H1 (cell line): ENCODE results near the gene MMEL1.

ENCODE experiments used
- ASH2L ChIP-seq: fragments of 200-600, 300-600 bp; sonication (generic); IDR thresholded peaks from one replicate; pipeline ENCODE4 v1.7.1; 2017; ENCODE audit warnings: low read length
- CEBPB ChIP-seq: IDR thresholded peaks from 2 replicates; pipeline ENCODE4 v1.6.1; 2012; ENCODE audit warnings: low read depth, low read length
- CHD1 ChIP-seq: IDR thresholded peaks from 2 replicates; pipeline ENCODE4 v1.6.1; 2012; ENCODE audit warnings: low read depth, low read length, improper control_type of control experiment
- CHD2 ChIP-seq: IDR thresholded peaks from 2 replicates; pipeline ENCODE4 v1.6.1; 2012; ENCODE audit warnings: low read length, improper control_type of control experiment
- CTBP2 ChIP-seq: IDR thresholded peaks from 2 replicates; pipeline ENCODE4 v1.7.0; 2011; ENCODE audit warnings: borderline replicate concordance, mild to moderate bottlenecking, moderate library complexity, mixed read lengths, low read length; ENCODE audit not compliant: insufficient read depth, insufficient read length
- CTCF ChIP-seq, 3 experiments: IDR thresholded peaks; 1 replicate in 2 of 3; 2 replicates in 1 of 3; pipeline versions ENCODE4 v1.5.1 to v1.6.1; 2011; ENCODE audit warnings: low read length in 3 of 3, mild to moderate bottlenecking in 3 of 3, inconsistent platforms in 2 of 3, low read depth in 1 of 3, moderate library complexity in 1 of 3; ENCODE audit not compliant: insufficient read depth in 1 of 3; ENCODE audit errors: control extremely low read depth in 1 of 3
- EP300 ChIP-seq, 2 experiments: IDR thresholded peaks; 1 replicate in 1 of 2; 2 replicates in 1 of 2; pipeline ENCODE4 v1.6.1; 2011 to 2012; ENCODE audit warnings: low read depth in 2 of 2, low read length in 2 of 2, mild to moderate bottlenecking in 2 of 2, borderline replicate concordance in 1 of 2, inconsistent platforms in 1 of 2, moderate library complexity in 1 of 2
- HDAC2 ChIP-seq, 2 experiments: fragments of 300-600 bp in 1 of 2; sonication (generic) in 1 of 2; IDR thresholded peaks; 2 replicates each; pipeline ENCODE4 v1.6.1; 2011 to 2012; ENCODE audit warnings: low read depth in 2 of 2, low read length in 2 of 2, mild to moderate bottlenecking in 2 of 2, moderate library complexity in 2 of 2, borderline replicate concordance in 1 of 2, inconsistent platforms in 1 of 2
- POLR2AphosphoS5 ChIP-seq: IDR thresholded peaks from 2 replicates; pipeline ENCODE4 v1.6.1; 2011; ENCODE audit warnings: low read depth, low read length
- RAD21 ChIP-seq, 2 experiments: IDR thresholded peaks in 1 of 2; conservative IDR thresholded peaks in 1 of 2; 2 replicates each; pipeline ENCODE4 v1.6.1; 2011; ENCODE audit warnings: low read depth in 2 of 2, low read length in 2 of 2, improper control_type of control experiment in 1 of 2, inconsistent platforms in 1 of 2, mild to moderate bottlenecking in 1 of 2, moderate library complexity in 1 of 2
- RFX5 ChIP-seq: IDR thresholded peaks from 2 replicates; pipeline ENCODE4 v1.6.1; 2011; ENCODE audit warnings: low read depth, low read length, improper control_type of control experiment, borderline replicate concordance
- SIN3A ChIP-seq, 2 experiments: IDR thresholded peaks in 1 of 2; conservative IDR thresholded peaks in 1 of 2; 2 replicates each; pipeline ENCODE4 v1.6.1; 2011 to 2012; ENCODE audit warnings: low read length in 2 of 2, improper control_type of control experiment in 1 of 2, low read depth in 1 of 2, mild to moderate bottlenecking in 1 of 2
- SRF ChIP-seq: IDR thresholded peaks from 2 replicates; pipeline ENCODE4 v1.6.1; 2011; ENCODE audit warnings: mild to moderate bottlenecking, low read depth, low read length, moderate library complexity
- SUZ12 ChIP-seq: fragments of 200-600 bp; sonication (generic); IDR thresholded peaks from 2 replicates; pipeline ENCODE4 v1.6.1; 2012; ENCODE audit warnings: mild to moderate bottlenecking, inconsistent platforms, low read length, moderate library complexity, mixed read lengths

GRCh38 chr1:2547210-2548067, 85.4 kb downstream of the MMEL1 start:
- no peak for TF ChIP-seq HDAC2 (IDR thresholded peaks at IDR 0.05; ENCODE audit: borderline replicate concordance in 1 of 2, low read depth in 2 of 2, low read length in 2 of 2)
- no peak for TF ChIP-seq POLR2AphosphoS5
- TF ChIP-seq RFX5 = no peak
- no peak for TF ChIP-seq EP300 (IDR thresholded peaks at IDR 0.05; ENCODE audit: borderline replicate concordance in 1 of 2, low read depth in 2 of 2, low read length in 2 of 2)
- TF ChIP-seq CTCF (IDR thresholded peaks at IDR 0.05; ENCODE audit: control extremely low read depth in 1 of 3, insufficient read depth in 1 of 3, low read depth in 1 of 3, low read length in 3 of 3) = no peak
- no peak for TF ChIP-seq CHD2
- TF ChIP-seq ASH2L = no peak
- no peak for TF ChIP-seq CEBPB
- no peak for TF ChIP-seq SIN3A (conservative IDR thresholded peaks at IDR 0.05 in 1 of 2, IDR thresholded peaks at IDR 0.05 in 1 of 2; ENCODE audit: low read depth in 1 of 2, low read length in 2 of 2)
- no peak for TF ChIP-seq RAD21 (IDR thresholded peaks at IDR 0.05 in 1 of 2, conservative IDR thresholded peaks at IDR 0.05 in 1 of 2; ENCODE audit: low read depth in 2 of 2, low read length in 2 of 2)
- no peak for TF ChIP-seq CHD1
- no peak for TF ChIP-seq SUZ12
- TF ChIP-seq CTBP2 = no peak
- no peak for TF ChIP-seq SRF
